Upper lobe of left lung (tissue), 6 donors: ENCODE measurements around the gene CPNE8. TPM values are rescaled to one million over a fixed set of nuclear protein-coding genes. Genes with fewer than 3 reads are reported as not detected.

Experiments used
- ATAC-seq, 2 donors: fragments of 200-7000 bp; cut with Tn5 transposase; one replicate each; pipeline ENCODE4 v1.9.1; 2022; ENCODE audit warnings: mild to moderate bottlenecking in 2 of 2, moderate library complexity in 2 of 2; ENCODE audit not compliant: low FRiP score in 2 of 2
- DNase-seq, 2 donors: peaks; one replicate each; pipeline ENCODE4 v3.0.0-alpha.2; 2019 to 2020
- H3K27ac ChIP-seq, 4 donors: fragments of 200-600 bp; sonication (generic); one replicate each; pipeline ENCODE4 v1.5.1; 2016 to 2019
- H3K27me3 ChIP-seq, 4 donors: fragments of 200-600 bp; sonication (generic); one replicate each; pipeline ENCODE4 v1.5.1; 2017 to 2019
- H3K36me3 ChIP-seq, 4 donors: fragments of 200-600 bp; sonication (generic); one replicate each; pipeline ENCODE4 v1.5.1; 2016 to 2019
- H3K4me1 ChIP-seq, 4 donors: fragments of 200-600 bp; sonication (generic); one replicate each; pipeline ENCODE4 v1.5.1; 2018 to 2019
- H3K4me3 ChIP-seq, 4 donors: fragments of 200-600 bp; sonication (generic); one replicate each; pipeline ENCODE4 v1.5.1; 2017 to 2019; ENCODE audit warnings: mild to moderate bottlenecking in 2 of 4, moderate library complexity in 1 of 4
- H3K9me3 ChIP-seq, 4 donors: fragments of 200-600 bp; sonication (generic); one replicate each; pipeline ENCODE4 v1.5.1; 2018 to 2019
- CTCF ChIP-seq, 6 experiments: fragments of 450-650 bp in 4 of 6; fragments of 200-600 bp in 2 of 6; sonication (generic) in 2 of 6; IDR thresholded peaks; one replicate each; pipeline ENCODE4 v1.5.1; 2016 to 2019; ENCODE audit warnings: antibody characterized with exemption in 6 of 6
- EP300 ChIP-seq, 4 donors: sonication (generic); formaldehyde crosslinking; IDR thresholded peaks; one replicate each; pipeline ENCODE4 v1.5.1; 2017; ENCODE audit warnings: antibody characterized with exemption in 4 of 4, control low read depth in 2 of 4
- POLR2A ChIP-seq, 4 donors: fragments of 450-650 bp; IDR thresholded peaks; one replicate each; pipeline ENCODE4 v1.5.1; 2016 to 2017; ENCODE audit warnings: antibody characterized with exemption in 4 of 4, mild to moderate bottlenecking in 2 of 4
- POLR2AphosphoS5 ChIP-seq, 2 donors: sonication (generic); formaldehyde crosslinking; IDR thresholded peaks; one replicate each; pipeline ENCODE4 v1.5.1; 2017; ENCODE audit warnings: antibody characterized with exemption in 2 of 2
- whole genome bisulfite sequencing, 2 donors: methylation state at CpG; one replicate each; pipeline ENCODE4 v1.1.5; 2017 to 2018; 5-methylcytosine and 5-hydroxymethylcytosine counted together
- total RNA-seq, 6 donors: library from RNA; depleted of rRNA in 4 of 6; stranded (reverse); fragments of >200 nt in 4 of 6; gene quantifications; one replicate each; pipeline versions ENCODE4 v1.1.0 to v1.2.1, GENCODE V29; 2016 to 2021
- donor health status: DM: no; HTN: no; CAD: no; lungs with moderate emphysema.
- donor health status: DM: no; HTN: yes; CAD: no; lungs with severe emphysema.

The CPNE8 gene
- total RNA-seq, 6 donors from 2014 or later: 14.3 to 38.8 (median 20.2) TPM

DNA sequence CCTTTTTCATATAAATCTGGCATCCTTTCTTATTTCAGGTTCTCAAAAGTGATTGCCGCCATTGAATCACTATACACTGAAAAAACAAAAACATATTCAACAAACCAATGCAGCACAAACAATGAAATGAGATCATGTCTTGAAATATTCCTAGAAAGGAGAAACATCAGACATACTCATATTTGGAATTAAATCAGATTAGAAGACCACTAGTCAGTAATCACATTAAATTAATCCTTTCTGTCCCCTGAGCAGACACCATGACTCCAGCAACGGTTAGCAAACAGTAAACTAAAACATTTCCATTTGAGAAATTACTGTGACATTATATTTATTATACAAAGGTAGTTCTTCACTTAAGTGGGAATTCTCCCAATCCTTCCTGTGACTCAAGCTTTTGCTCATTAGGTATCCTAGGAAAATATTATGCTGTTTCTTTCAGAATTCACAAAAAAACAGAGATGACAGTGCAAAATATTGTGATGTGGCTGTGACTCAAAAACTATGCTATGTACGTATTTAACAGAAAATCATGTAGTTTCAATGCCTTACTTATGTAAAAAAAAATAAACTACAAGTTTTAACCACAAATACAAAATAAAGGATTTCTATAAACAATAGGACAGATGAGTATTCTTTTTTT is 29.7 kb downstream of the CPNE8 start:
- Histone ChIP-seq H3K9me3 (no peaks in the 10 kb centered on the region), H3K4me3 (no peak overlapping the region), H3K27ac (no peak overlapping the region), H3K4me1 (peaks cover 0 to 9% (median 7%) of the 10 kb centered on the region in 4 donors), H3K27me3 (no peaks in the 10 kb centered on the region), H3K36me3 (no peaks in the 10 kb centered on the region)
- WGBS, 2 donors: 86% methylated on average over 3 of the region's 3 CpGs
- no peak for ATAC-seq
- DNase-seq: no peak
- no peak for TF ChIP-seq EP300 (IDR thresholded peaks at IDR 0.05)

- ATAC-seq: no peak
- no peak overlapping the region for H3K27ac ChIP-seq
- no peak for TF ChIP-seq CTCF (IDR thresholded peaks at IDR 0.05)
- no peak for TF ChIP-seq EP300 (IDR thresholded peaks at IDR 0.05)
- no peak for TF ChIP-seq POLR2AphosphoS5 (IDR thresholded peaks at IDR 0.05)
- TF ChIP-seq POLR2A (IDR thresholded peaks at IDR 0.05): no peak
- H3K9me3 ChIP-seq: no peaks in the 10 kb centered on the region
- H3K27me3 ChIP-seq: no peaks in the 10 kb centered on the region
- no peaks in the 10 kb centered on the region for H3K36me3 ChIP-seq
- no peak for DNase-seq
- H3K4me3 ChIP-seq: no peak overlapping the region
- H3K4me1 ChIP-seq: peaks cover 0 to 9% (median 7%) of the 10 kb centered on the region in 4 donors
These were observed 32.8 kb downstream of the CPNE8 start for GRCh38 chr12:38872561-38872960.

GRCh38 chr12:38872156-38872555 is 33.2 kb downstream of the CPNE8 start:
- no peaks in the 10 kb centered on the region for H3K9me3 ChIP-seq
- DNase-seq (no peak), ATAC-seq (no peak)
- H3K27ac ChIP-seq: no peak overlapping the region
- H3K4me1 ChIP-seq: peaks cover 0 to 9% (median 7%) of the 10 kb centered on the region in 4 donors
- no peak overlapping the region for H3K4me3 ChIP-seq
- 59 to 64% methylated on average over 2 of the region's 2 CpGs for WGBS, 2 donors
- H3K27me3 ChIP-seq: no peaks in the 10 kb centered on the region
- no peaks in the 10 kb centered on the region for H3K36me3 ChIP-seq
- TF ChIP-seq CTCF (IDR thresholded peaks at IDR 0.05): no peak
- no peak for TF ChIP-seq EP300 (IDR thresholded peaks at IDR 0.05)
- no peak for TF ChIP-seq POLR2A (IDR thresholded peaks at IDR 0.05)
- no peak for TF ChIP-seq POLR2AphosphoS5 (IDR thresholded peaks at IDR 0.05)

DNA sequence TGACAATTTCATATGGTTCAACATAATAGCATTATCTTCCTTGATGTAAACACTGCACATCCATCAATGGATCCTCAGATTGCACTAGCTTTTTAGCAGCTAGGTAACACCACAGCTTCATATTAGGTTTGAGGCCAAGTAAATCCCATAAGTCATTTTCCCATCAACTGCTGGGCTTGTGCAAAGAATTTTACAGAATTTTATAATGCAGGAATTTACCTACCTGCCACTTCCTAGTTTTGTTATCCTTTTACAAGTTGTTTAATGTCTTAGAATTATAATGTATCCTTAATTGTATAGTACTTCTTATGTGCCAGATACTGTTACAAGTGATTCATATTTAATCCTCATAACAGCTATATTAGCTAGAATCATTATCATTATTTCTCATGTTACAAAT is 36.4 kb downstream of the CPNE8 start:
- no peak for ATAC-seq
- no peak for DNase-seq
- Histone ChIP-seq H3K9me3 (no peaks in the 10 kb centered on the region), H3K36me3 (no peaks in the 10 kb centered on the region), H3K4me1 (peaks cover 0 to 9% (median 7%) of the 10 kb centered on the region in 4 donors), H3K27me3 (no peaks in the 10 kb centered on the region), H3K4me3 (no peak overlapping the region), H3K27ac (no peak overlapping the region)
- TF ChIP-seq POLR2A (IDR thresholded peaks at IDR 0.05) (no peak), CTCF (IDR thresholded peaks at IDR 0.05) (no peak), POLR2AphosphoS5 (IDR thresholded peaks at IDR 0.05) (no peak), EP300 (IDR thresholded peaks at IDR 0.05) (no peak)

DNA sequence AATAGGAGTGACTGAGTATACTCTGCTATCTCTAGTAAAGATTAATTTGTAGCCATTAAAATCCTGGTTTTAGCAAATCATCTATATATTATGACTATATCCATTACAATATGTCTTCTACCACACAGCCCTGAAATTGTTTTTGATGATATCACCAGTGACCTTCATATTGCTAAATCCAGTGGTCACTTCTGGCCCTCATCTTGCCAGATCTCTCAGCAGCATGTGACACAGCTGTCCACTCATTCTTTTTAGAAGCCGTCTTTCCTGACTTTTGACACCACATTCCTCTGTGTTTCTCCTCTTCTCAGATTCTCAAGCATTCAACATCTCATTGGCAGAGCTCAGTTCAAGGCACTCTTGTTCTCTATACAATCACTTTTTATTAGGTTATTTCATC is 54.9 kb downstream of the CPNE8 start:
- WGBS, 2 donors: 92 to 100% methylated on average over 1 of the region's 1 CpG
- Histone ChIP-seq H3K4me1 (no peaks in the 10 kb centered on the region), H3K4me3 (no peak overlapping the region), H3K9me3 (no peaks in the 10 kb centered on the region), H3K36me3 (no peaks in the 10 kb centered on the region), H3K27ac (no peak overlapping the region), H3K27me3 (no peaks in the 10 kb centered on the region)
- DNase-seq: no peak
- TF ChIP-seq CTCF (IDR thresholded peaks at IDR 0.05) (no peak), POLR2A (IDR thresholded peaks at IDR 0.05) (no peak), POLR2AphosphoS5 (IDR thresholded peaks at IDR 0.05) (no peak), EP300 (IDR thresholded peaks at IDR 0.05) (no peak)
- peak in 1 of 2 donors; percentile 19 for ATAC-seq
